Urinary bladder (tissue), 4 donors: Measurements from ENCODE around the gene RPP25. TPM values are rescaled to one million over a fixed set of nuclear protein-coding genes. Genes with fewer than 3 reads are reported as not detected.
A peak's percentile ranks its signal among the peaks of the same experiment; 100 is the strongest.

Experiments used
- DNase-seq: peaks from one replicate; pipeline ENCODE4 v3.0.0-alpha.2; 2015; ENCODE audit errors: extremely low spot score
- H3K27ac ChIP-seq: one replicate; pipeline ENCODE4 v1.5.1; 2013; ENCODE audit warnings: low read depth, mild to moderate bottlenecking, moderate library complexity
- H3K36me3 ChIP-seq: one replicate; pipeline ENCODE4 v1.6.1; 2013; ENCODE audit warnings: mild to moderate bottlenecking, moderate library complexity; ENCODE audit not compliant: insufficient read depth
- H3K4me1 ChIP-seq: one replicate; pipeline ENCODE4 v1.6.1; 2013; ENCODE audit warnings: mild to moderate bottlenecking, moderate library complexity; ENCODE audit not compliant: insufficient read depth
- H3K4me3 ChIP-seq: one replicate; pipeline ENCODE4 v1.5.1; 2013; ENCODE audit warnings: low read depth, low read length
- WGBS: extraction: QIAGEN DNeasy Blood & Tissue Kit; methylation state at CpG from one replicate; pipeline ENCODE4 v1.1.7; 2013; 5-methylcytosine and 5-hydroxymethylcytosine counted together
- polyA plus RNA-seq: library from polyadenylated mRNA; stranded (reverse); fragments of 200-250 nt; gene quantifications from one replicate; pipeline ENCODE4 v1.2.3, GENCODE V29; 2013
- total RNA-seq: library from RNA; depleted of rRNA; stranded (reverse); fragments of >200 nt; gene quantifications from one replicate; pipeline ENCODE4 v1.2.3, GENCODE V29; 2014
- donor health status: healthy with polysubstance abuse.
- donor health status: healthy.

Gene RPP25, protein sequence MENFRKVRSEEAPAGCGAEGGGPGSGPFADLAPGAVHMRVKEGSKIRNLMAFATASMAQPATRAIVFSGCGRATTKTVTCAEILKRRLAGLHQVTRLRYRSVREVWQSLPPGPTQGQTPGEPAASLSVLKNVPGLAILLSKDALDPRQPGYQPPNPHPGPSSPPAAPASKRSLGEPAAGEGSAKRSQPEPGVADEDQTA
- 5.2 TPM for total RNA-seq
- polyA plus RNA-seq = 13.5 TPM

DNA sequence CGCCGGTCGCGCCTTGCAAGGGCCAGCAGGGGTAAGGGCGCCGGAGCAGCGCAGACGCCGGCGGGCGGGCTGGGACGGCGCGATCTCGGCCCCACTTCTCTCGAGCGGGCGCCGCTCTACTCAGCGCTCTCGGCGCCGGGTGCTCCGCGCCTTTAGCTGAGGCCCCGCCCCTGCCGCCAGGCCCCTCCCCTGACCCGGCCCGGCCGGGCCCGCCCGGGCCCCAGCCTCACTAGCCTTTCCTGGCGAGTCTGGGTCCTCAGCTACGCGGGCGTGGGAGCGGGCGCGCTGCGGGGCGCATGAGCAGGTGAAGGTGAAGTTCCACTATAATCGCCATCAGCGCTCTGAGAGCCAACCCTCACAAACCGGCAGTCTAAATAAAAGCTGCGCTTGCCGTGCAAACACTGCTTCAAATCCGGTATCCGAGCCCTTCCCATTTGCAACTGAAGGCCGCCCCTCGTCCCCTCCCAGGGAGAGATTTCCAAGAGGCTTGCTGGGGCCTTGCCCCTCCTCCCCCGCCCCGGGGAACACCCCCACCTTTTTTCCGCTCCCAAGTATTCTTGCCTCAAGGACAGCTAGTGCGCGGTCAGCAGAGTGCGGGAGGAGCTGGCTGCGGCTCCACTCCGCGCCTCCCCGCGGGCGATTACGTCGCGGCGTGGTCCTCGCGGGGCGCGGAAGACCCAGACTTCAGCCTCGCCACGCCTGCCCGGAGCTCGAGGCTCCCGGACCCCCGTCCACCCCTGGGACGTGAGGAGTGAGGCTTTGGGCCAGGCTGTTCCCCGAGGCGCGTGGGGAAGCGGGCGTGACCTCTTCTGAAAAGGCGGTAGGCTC, at the start of gene RPP25:
TSS of gene RPP25 (minus strand) at position 125 of the 828 bp plus-strand sequence. CDS start 189 bp downstream, outside the sequence.
- under 1% methylated on average over 83 of the region's 83 CpGs for WGBS
- Histone ChIP-seq H3K4me1 (peaks cover 1% of the 10 kb centered on the region), H3K4me3 (peak within 1 kb of the TSS; percentile 55), H3K36me3 (no peaks in the 10 kb centered on the region), H3K27ac (peak within 1 kb of the TSS; percentile 42)
- DNase-seq = no peak

DNA sequence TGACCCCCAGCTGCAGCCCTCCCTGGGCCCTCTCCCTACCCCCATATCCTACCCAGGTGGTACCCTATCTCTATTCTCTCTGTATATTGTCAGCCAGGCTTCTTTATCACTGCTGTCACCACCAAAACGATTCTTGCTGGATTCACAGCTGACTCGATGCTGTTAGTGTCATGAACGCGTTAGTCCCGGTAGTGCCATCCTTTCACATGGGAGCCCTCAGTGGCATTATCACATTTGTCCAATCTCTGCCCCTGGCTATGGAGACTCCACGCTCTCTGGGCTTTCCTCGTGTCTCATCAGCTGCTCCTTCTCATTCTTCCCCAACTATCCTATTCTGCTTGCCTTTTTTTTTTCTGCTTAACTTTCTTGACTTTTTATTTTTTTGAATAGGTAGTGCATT, 45.8 kb upstream of the RPP25 start:
- Histone ChIP-seq H3K4me1 (no peaks in the 10 kb centered on the region), H3K27ac (no peak overlapping the region), H3K36me3 (no peaks in the 10 kb centered on the region), H3K4me3 (no peak overlapping the region)
- DNase-seq = no peak
- 67% methylated on average over 7 of the region's 7 CpGs for WGBS

DNA sequence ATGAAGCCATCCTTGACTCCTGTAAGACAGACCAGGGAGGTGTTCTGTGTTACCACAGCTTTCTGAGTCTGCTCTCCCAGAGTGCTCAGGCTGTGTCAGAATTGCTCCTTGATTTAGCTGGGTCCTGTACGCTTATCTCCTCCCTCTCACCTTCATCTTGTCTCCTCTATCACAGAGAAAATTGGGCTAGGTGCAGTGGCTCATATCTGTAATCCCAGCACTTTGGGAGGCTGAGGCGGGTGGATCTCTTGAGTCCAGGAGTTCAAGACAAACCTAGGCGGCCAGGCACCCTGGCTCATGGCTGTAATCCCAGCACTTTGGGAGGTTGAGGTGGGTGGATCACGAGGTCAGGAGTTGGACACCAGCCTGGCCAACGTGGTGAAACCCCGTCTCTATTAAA, 44.7 kb upstream of the RPP25 start:
- no peak for DNase-seq
- H3K36me3 ChIP-seq = no peaks in the 10 kb centered on the region
- no peak overlapping the region for H3K27ac ChIP-seq
- 85% methylated on average over 6 of the region's 6 CpGs for WGBS
- H3K4me3 ChIP-seq = no peak overlapping the region
- no peaks in the 10 kb centered on the region for H3K4me1 ChIP-seq

DNA sequence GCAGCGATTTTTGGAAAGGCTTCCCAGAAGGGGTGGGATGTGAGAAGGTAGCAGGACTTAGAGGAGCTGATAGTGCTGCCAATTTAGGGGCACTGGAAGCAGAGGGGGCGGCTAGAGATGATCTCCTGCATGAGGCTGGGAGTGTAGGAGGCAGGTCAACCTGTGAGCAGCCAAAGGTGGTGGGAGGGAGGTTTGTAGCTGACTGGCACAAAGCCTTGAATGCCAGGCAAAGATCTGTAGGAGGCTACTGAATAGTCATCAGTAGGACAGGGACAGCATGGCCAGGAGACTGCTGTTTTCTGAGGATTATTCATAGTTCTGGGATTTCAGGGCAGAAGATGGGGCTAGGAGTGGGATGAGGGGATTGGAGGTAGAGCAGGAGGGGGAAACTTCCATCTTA, 41.0 kb upstream of the RPP25 start:
- 86% methylated on average over 2 of the region's 2 CpGs for WGBS
- no peak overlapping the region for H3K4me3 ChIP-seq
- peaks cover 5% of the 10 kb centered on the region for H3K4me1 ChIP-seq
- no peak overlapping the region for H3K27ac ChIP-seq
- H3K36me3 ChIP-seq = no peaks in the 10 kb centered on the region
- no peak for DNase-seq

DNA sequence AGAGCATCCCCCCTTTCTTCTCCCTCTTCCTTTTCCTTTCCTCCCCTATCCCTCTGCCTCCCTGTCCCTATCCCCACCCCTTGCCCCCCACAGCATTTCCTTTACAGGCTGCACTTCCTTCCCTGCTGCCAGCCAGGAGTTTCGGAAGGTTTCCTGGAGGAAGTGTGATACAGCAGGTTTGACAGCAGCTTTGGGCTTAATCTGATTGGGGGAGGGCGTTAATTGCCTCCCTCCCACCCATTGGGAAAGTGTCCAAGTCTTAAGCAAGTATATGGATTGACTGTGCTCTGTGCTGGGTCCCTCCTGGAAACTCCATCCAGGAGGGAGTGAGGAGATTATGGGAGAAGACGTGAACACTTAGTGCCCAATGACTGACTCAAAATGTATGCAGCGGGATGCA, 40.6 kb upstream of the RPP25 start:
- H3K27ac ChIP-seq = no peak overlapping the region
- no peaks in the 10 kb centered on the region for H3K36me3 ChIP-seq
- DNase-seq = no peak
- H3K4me1 ChIP-seq = peaks cover 5% of the 10 kb centered on the region
- H3K4me3 ChIP-seq = no peak overlapping the region
- 72% methylated on average over 4 of the region's 4 CpGs for WGBS

DNA sequence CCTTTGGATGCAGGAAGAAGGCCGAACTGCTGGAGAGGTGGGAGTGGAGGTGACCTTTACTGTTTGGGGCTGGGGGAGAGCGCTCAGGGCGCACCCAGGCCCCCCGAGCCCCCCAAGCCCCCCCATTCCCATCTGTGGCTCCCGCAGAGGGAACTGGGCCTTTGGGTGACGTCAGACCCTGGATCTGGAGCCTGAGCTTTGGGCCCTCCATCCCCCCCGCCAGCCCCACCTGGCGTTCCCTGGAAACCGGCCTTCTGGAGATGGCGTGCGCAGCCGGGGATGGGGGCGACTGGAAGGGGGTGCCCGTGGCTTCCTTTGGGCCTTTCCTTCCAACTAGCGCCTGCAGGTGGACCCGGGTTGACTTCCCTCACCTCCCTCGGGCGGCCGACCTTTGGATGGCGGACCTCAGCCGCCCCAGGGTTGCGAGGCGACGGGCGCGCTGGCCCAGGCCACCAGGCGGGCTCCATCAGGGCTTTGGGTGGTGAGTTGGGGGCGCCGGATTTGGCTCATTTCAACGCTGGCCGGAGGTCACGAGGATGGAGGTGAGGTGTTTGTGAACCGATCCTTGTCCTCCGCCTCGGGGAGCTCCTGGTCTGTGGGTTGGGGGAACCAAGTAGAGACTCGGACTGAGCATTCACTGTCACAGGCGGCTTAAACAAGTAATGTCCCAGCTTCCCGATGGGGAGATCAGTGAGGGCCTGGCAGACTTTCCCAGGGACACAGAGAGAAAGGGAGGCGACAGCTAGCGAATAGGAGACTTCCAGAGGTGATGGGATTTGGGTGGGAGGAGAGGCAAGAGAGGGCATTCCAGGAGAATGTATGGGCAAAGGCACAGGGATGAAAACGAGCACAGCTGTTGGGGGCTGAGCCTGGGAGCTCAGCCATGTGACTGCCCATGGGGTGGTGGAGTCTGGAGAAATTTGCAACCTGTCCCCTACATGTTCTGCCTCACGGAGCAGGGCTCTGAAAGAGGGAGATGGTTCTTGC, 39.5 kb upstream of the RPP25 start:
- Histone ChIP-seq H3K27ac (no peak overlapping the region), H3K36me3 (no peaks in the 10 kb centered on the region), H3K4me1 (peaks cover 5% of the 10 kb centered on the region), H3K4me3 (peak overlapping the region; percentile 82)
- WGBS = 7% methylated on average over 42 of the region's 42 CpGs
- no peak for DNase-seq

DNA sequence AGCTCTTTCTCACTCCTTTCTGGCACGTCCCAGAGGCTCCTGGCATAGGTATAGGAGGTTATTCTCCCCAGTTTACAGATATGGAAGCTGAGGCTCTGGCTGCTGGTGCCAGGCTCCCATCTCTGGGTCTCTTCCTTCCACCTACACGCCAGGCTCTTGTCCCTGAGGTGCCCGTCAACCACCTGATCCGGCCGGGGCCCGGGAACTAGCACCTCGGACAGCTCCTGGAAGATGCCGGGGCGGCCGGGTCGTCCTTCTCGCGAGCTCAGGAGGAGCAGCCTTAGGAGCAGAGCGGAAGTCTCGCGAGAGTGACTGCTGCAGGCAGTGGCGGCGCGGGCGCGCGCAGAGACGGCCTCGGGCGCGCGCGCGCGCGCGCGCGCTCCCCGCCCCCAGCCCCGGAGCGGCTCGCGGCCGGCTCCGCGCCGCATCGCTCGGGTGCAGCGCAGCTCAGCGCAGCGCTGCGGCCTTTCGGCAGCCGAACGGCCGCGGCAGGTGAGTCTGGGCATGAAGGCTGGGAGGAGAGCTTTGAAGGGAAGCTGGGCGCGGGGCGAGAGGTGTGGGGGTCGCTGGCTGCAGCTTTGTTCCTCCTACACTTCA, 38.7 kb upstream of the RPP25 start, which contains the start of gene SCAMP5:
TSS of gene SCAMP5 (plus strand) at position 382 of the 597 bp plus-strand sequence. CDS start 16,277 bp downstream, outside the sequence.
- under 1% methylated on average over 58 of the region's 58 CpGs for WGBS
- no peak within 1 kb of the TSS for H3K27ac ChIP-seq

DNA sequence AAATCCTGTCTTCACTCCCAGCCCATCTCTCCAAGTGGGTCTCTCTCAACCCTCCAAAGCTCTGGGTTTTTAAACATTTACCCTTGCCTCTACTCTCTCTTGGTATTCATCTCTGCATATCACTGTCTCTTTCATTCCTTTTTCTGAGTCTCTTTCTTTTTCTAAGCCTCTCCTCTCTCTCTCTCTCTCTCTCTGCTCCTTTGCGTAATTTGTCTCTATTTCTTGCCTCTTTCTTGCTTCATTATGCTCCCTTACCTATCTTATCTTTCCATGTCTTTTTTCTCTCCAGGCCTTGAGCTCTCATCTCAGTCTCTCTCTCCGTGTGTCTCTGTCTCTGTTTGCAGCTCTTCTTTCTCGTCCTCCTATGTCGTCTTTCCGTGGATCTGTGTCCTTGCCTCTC, 38.1 kb upstream of the RPP25 start:
- Histone ChIP-seq H3K27ac (no peak overlapping the region), H3K4me3 (no peak overlapping the region), H3K4me1 (peaks cover 5% of the 10 kb centered on the region), H3K36me3 (no peaks in the 10 kb centered on the region)
- WGBS = 32% methylated on average over 5 of the region's 5 CpGs
- DNase-seq = no peak

More for the DNA sequence above, 38.7 kb upstream of the RPP25 start, which contains the start of gene SCAMP5:
- Histone ChIP-seq H3K4me1 (peaks cover 5% of the 10 kb centered on the region), H3K4me3 (peak within 1 kb of the TSS; percentile 82), H3K36me3 (no peaks in the 10 kb centered on the region)
- peak; percentile 88 for DNase-seq

DNA sequence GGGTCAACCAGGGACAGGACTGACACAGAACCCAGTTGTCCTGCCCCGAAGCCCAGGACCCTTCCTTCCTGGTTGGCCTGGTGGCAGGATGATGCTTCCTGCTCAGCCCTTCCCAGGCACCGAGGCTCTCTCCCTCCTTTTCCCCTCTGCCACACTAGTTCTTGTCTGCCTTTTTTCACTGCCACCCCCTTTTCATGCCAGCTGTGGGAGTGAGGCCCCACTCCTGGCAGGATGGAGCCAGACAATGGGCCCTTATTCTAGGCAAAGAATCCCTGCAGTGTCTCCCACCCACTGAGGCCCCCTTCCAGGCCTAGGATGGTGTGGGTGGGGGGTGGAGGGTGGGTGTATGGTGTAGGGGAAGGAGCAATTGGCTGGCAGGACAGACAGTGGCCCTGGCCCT, 37.7 kb upstream of the RPP25 start:
- WGBS = 64% methylated on average over 2 of the region's 2 CpGs
- H3K4me3 ChIP-seq = no peak overlapping the region

DNA sequence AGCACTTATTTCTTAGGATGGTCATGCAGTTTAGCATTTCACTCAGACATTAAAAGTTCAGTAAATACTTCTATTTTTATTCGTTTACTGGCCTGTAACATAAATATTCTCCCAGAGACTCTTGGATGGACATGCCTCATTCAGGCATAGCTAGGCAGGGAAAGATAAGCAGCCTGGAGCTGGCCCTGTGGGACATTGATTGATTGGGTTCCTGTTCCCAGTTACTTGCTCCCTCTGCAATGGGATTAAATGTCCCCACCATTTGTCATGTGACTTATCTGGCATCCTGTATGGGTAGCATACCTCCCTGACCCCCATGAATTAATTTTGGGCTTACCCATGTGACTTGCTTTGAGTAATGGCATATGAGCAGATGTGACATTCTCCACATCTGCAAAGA, 36.0 kb upstream of the RPP25 start:
- DNase-seq = no peak
- 66% methylated on average over 1 of the region's 1 CpG for WGBS
- H3K36me3 ChIP-seq = no peaks in the 10 kb centered on the region
- H3K27ac ChIP-seq = no peak overlapping the region
- no peak overlapping the region for H3K4me3 ChIP-seq
- H3K4me1 ChIP-seq = peaks cover 5% of the 10 kb centered on the region

More for the DNA sequence above, 37.7 kb upstream of the RPP25 start:
- peaks cover 5% of the 10 kb centered on the region for H3K4me1 ChIP-seq
- DNase-seq = no peak
- no peak overlapping the region for H3K27ac ChIP-seq
- H3K36me3 ChIP-seq = no peaks in the 10 kb centered on the region

DNA sequence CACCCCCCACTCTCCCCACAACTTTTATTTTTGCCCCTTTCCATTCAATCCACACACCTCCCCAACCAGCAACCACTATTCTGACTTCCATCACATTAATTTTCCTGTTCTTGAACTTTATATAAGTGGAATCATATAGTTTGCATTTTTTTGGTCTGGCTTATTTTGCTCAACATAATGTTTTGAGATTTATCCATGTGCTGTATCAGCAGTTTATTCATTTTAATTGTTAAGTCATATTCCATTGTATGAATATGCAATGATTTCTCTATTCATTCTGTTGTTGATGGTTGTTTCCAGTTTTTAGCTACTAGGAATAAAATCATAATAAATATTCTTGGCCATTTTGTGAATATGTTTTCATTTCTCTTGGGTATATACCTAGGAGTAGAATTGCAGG, 33.0 kb upstream of the RPP25 start:
- no peak overlapping the region for H3K4me3 ChIP-seq
- no peak for DNase-seq

DNA sequence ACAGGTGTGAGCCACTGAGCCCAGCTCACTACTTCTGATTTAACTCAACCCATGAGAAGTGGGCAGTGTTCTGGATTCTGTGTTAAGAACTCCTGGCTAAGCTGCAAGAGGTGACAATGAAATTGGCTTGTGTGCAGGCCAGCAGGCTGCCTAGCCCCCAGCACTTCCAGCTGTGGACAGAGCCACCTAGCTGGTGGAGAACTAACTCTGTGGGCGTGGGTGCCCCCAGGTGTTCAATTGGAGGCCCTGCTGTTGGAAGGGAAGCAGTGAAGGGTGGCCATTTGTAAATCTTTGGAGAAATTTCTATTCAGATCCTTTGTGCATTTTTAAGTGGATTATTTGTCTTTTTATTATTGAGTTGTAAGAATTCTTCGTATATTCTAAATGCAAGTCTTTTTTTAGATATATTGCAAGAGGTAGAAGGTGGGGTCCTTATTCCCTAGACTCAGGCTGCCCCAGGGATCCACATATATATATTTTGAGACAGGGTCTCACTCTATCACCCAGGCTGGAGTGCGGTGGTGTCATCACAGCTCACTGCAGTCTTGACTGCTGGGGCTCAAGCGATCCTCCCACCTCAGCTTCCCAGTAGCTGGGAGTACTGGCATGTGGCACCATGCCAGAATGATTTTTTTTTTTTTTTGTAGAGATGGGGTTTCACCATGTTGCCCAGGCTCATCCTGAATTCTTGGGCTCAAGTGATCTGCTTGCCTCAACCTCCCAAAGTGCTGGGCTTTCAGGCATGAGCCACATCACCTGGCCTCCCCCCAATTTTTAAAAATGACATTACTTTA, 31.6 kb upstream of the RPP25 start:
- WGBS = 45% methylated on average over 4 of the region's 4 CpGs
- Histone ChIP-seq H3K27ac (no peak overlapping the region), H3K4me3 (no peak overlapping the region), H3K36me3 (no peaks in the 10 kb centered on the region), H3K4me1 (no peaks in the 10 kb centered on the region)
- no peak for DNase-seq

More for the DNA sequence above, 33.0 kb upstream of the RPP25 start:
- no peak overlapping the region for H3K27ac ChIP-seq
- no peaks in the 10 kb centered on the region for H3K4me1 ChIP-seq
- H3K36me3 ChIP-seq = no peaks in the 10 kb centered on the region
